ENCODE data around the gene EIF5A.
"Not testable (repeated sequence)": the region's sequence is repeated elsewhere in the genome, so short reads cannot be mapped to it uniquely, and the experiment has no call there.

EIF5A gene

DNA sequence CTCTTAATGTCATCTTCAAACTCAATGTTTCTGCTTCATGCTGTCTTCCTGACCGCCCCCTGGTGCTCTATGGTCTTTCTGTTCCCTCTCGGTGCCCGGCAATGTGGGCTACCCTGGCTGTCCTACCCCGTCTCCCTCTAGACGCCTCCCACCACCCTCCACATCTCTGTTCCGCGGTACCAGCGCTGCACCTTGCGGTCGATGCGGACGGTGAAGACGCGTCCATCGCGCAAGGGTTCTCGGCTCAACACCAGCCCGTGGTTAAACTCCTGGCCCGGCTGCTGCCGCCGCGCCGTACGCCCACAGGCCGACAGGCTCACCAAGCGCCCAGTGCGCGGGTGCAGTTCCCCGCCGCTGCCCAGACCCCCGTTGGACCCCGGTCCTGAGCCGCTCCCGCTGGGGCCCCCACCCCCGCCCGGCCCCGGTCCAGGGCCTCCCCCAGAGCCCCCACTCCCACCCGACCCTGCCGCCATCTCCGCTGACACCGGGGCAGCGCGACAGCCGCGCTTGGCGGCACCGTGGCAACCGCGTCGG lies 21.5 kb downstream of the EIF5A start, which contains the start of gene NEURL4:
TSS of gene NEURL4 (minus strand) at position 496 of the 534 bp plus-strand sequence. CDS start at position 473, 23 bp downstream.
- Mint-ChIP-seq H3K36me3 (peaks cover 2% of the 10 kb centered on the region), H3K4me1 (ENCODE audit: low read depth) (peaks cover 44% of the 10 kb centered on the region), H3K4me3 (peak within 1 kb of the TSS; percentile 94), H3K9me3 (ENCODE audit: low read depth) (no peaks in the 10 kb centered on the region), H3K27ac (peak within 1 kb of the TSS; percentile 96), H3K27me3 (no peaks in the 10 kb centered on the region)

DNA sequence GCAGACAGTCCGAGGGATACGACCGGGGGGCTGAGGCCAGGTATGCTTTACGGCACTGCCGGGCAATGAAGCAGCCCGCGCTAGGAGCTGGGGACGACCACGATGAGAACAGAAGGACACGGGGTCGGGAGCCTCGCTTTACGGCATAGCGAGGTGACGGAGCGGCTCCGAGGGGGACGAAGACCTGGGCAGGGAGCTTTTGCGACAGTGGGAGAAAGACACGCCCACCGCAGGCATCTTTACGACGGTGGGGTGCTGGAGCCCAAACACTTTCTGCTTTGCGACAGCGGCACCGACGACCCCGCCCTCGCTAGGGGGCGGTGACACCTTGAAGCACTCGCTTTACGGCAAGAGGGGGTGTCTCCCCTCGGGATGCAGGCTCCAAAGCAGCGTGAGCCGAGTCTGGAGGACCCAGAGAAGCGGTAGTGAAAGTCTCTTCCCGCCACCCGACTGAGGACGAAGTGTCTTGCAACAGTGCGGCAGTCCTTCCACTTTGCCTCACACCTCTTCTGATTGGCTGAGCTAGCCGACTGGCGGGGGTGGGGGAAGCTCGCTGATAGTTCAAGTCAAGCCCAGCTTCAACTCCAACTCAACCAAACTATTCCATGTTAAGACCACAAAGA lies 22.1 kb downstream of the EIF5A start:
- Mint-ChIP-seq H3K9me3 (ENCODE audit: low read depth) (no peaks in the 10 kb centered on the region), H3K4me1 (ENCODE audit: low read depth) (peaks cover 42% of the 10 kb centered on the region), H3K27ac (peak overlapping the region; percentile 96), H3K36me3 (peaks cover 2% of the 10 kb centered on the region), H3K27me3 (no peaks in the 10 kb centered on the region), H3K4me3 (peak overlapping the region; percentile 94)

DNA sequence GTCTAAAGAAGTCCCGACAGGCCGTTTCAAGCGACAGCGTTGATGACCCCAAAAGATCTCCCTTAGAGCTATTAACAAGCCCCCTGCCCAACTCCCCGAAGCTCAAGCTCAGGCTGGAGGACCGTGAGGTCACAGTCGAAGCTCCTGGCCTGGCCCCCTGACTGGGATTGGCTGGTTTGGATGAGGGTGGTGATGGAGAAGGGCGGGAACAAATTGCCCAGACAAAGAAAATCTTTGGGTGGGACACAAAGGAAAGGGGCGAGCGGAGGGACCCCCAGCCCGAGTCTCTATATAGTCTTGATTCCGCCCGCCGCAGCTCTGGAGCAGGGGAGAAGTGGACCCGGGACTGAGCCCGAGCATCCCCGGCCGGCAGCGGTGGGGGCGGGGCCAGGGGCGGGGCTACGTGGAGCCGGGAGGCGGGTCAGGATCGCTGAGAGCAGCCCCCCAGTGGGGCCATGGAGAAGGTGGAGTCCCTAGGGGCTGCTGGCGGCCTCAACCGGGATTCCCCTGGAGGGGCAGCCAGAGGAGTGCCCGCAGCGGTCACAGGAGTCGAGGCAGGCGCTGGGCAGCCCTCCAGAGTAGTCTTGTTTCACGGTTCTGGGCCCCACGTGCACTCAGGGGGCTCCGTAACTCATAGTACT lies 22.7 kb downstream of the EIF5A start:
- peaks cover 48% of the 10 kb centered on the region for H3K4me1 Mint-ChIP-seq (ENCODE audit: low read depth)
- peak overlapping the region; percentile 96 for H3K27ac Mint-ChIP-seq
- H3K9me3 Mint-ChIP-seq (ENCODE audit: low read depth): no peaks in the 10 kb centered on the region
- peak overlapping the region; percentile 94 for H3K4me3 Mint-ChIP-seq
- H3K27me3 Mint-ChIP-seq: no peaks in the 10 kb centered on the region
- peaks cover 2% of the 10 kb centered on the region for H3K36me3 Mint-ChIP-seq

DNA sequence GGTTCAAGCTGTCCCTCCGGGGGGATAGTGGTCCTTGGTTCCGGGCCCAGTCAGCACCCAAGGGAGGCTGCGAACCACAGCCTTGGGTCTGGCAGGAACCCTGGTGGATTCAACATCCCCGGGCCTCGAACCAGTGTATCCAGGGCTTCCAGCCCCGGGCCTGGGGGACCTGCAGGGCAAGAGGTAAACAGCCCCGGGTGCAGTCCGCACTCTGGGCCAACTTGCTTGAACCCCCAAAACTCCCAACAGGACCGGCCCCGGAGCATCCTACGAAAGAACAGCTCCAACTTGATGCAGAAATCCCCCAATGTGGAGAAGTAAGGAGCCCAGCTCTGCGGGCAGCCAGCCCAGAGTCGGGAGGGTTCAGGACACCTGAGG lies 23.2 kb downstream of the EIF5A start:
- Mint-ChIP-seq H3K4me1 (ENCODE audit: low read depth) (peaks cover 54% of the 10 kb centered on the region), H3K27ac (peak overlapping the region; percentile 96), H3K9me3 (ENCODE audit: low read depth) (no peaks in the 10 kb centered on the region), H3K4me3 (peak overlapping the region; percentile 94), H3K36me3 (peaks cover 2% of the 10 kb centered on the region), H3K27me3 (no peaks in the 10 kb centered on the region)

DNA sequence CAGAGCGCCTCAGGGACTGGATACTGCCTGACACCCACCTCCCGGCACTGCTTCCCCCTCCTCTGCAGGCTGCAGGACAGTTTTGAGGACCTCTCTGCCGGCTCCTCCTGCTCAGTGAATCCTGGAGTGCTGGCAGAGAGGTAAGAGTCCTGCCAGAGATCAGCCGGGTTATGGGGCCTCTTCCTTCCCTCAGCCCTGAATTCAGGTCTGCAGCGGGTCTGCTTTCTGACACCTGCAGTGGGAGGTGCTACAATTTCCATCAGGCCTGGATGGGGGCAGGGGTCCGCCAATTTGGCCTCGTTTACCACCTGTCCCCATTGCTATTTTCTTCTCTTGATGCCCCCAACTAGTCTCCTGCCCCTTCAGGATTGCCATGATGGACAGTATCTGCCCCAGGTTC lies 24.7 kb downstream of the EIF5A start:
- no peaks in the 10 kb centered on the region for H3K9me3 Mint-ChIP-seq (ENCODE audit: low read depth)
- H3K4me1 Mint-ChIP-seq (ENCODE audit: low read depth): peaks cover 63% of the 10 kb centered on the region

DNA sequence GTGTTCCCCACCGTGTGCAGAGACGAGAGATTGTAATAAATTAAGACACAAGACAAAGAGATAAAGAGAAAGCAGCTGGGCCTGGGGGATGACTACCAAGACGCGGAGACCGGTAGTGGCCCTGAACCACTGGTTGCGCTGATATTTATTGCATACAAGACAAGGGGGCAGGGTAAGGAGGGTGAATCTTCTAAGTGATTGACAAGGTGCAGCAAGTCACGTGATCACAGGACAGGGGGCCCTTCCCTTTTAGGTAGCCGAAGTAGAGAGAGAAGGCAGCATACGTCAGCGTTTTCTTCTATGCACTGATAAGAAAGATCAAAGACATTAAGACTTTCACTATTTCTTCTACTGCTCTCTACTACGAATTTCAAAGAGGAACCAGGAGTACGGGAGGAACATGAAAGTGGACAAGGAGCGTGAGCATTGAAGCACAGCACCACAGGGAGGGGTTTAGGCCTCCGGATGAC lies 25.2 kb downstream of the EIF5A start:
- H3K27ac Mint-ChIP-seq: peak overlapping the region; percentile 86
- not testable (repeated sequence) for H3K9me3 Mint-ChIP-seq (ENCODE audit: low read depth); H3K27me3 Mint-ChIP-seq; H3K36me3 Mint-ChIP-seq
- peak overlapping the region; percentile 68 for H3K4me3 Mint-ChIP-seq
- peaks cover 66% of the 10 kb centered on the region for H3K4me1 Mint-ChIP-seq (ENCODE audit: low read depth)

More for the DNA sequence above, 24.7 kb downstream of the EIF5A start:
- peak overlapping the region; percentile 86 for H3K27ac Mint-ChIP-seq
- H3K36me3 Mint-ChIP-seq: peaks cover 2% of the 10 kb centered on the region
- peak overlapping the region; percentile 68 for H3K4me3 Mint-ChIP-seq
- no peaks in the 10 kb centered on the region for H3K27me3 Mint-ChIP-seq

DNA sequence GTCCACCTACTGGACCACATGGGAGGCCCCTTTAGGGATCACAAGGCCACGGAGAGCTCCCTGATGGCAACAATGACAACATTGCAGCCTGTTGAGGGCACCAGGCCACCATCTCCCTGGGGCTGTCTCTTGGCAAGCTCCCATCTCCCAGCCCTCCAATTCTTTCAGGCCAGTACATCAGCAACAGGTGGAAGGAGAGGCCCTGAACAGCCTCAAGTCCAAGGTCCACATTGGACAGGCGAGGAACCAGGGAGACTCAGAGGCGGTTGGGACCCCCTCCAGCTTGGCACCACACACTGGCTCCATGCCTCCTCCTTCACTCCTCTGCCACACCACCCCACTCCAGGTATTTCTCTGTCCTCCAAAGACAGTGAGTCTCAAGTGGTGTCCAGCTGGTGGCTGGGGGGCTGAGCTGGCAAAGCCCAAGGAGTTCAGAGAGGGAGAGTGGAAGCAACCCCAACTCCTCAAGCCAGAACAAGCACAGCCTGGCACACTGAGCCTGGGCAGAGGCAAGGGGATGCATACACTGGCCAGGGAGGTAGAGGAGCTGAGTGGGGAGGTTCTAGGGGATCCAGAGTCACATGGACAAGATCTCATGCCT lies 27.6 kb downstream of the EIF5A start:
- peak overlapping the region; percentile 96 for H3K27ac Mint-ChIP-seq
- H3K4me3 Mint-ChIP-seq: peak overlapping the region; percentile 92
- H3K9me3 Mint-ChIP-seq (ENCODE audit: low read depth): no peaks in the 10 kb centered on the region
- H3K4me1 Mint-ChIP-seq (ENCODE audit: low read depth): peaks cover 58% of the 10 kb centered on the region
- peaks cover 3% of the 10 kb centered on the region for H3K36me3 Mint-ChIP-seq
- H3K27me3 Mint-ChIP-seq: no peaks in the 10 kb centered on the region

DNA sequence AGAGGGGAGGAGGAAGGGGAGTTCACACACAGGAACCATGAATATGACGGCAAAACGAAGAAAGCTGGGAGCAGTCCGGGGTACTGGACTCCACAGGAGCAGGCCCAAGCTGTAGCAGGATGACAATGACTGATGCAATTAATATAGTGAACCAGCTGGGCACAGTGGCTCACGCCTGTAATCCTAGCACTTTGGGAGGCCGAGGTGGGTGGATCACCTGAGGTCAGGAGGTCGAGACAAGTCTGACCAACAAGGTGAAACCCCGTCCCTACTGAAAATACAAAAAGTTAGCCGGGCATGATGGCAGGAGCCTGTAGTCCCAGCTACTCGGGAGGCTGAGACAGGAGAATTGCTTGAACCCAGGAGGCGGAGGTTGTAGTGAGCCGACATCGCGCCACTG lies 28.3 kb downstream of the EIF5A start:
- H3K27me3 Mint-ChIP-seq; H3K9me3 Mint-ChIP-seq (ENCODE audit: low read depth); H3K36me3 Mint-ChIP-seq: not testable (repeated sequence)
- Mint-ChIP-seq H3K27ac (peak overlapping the region; percentile 96), H3K4me1 (ENCODE audit: low read depth) (peaks cover 56% of the 10 kb centered on the region), H3K4me3 (peak overlapping the region; percentile 92)

DNA sequence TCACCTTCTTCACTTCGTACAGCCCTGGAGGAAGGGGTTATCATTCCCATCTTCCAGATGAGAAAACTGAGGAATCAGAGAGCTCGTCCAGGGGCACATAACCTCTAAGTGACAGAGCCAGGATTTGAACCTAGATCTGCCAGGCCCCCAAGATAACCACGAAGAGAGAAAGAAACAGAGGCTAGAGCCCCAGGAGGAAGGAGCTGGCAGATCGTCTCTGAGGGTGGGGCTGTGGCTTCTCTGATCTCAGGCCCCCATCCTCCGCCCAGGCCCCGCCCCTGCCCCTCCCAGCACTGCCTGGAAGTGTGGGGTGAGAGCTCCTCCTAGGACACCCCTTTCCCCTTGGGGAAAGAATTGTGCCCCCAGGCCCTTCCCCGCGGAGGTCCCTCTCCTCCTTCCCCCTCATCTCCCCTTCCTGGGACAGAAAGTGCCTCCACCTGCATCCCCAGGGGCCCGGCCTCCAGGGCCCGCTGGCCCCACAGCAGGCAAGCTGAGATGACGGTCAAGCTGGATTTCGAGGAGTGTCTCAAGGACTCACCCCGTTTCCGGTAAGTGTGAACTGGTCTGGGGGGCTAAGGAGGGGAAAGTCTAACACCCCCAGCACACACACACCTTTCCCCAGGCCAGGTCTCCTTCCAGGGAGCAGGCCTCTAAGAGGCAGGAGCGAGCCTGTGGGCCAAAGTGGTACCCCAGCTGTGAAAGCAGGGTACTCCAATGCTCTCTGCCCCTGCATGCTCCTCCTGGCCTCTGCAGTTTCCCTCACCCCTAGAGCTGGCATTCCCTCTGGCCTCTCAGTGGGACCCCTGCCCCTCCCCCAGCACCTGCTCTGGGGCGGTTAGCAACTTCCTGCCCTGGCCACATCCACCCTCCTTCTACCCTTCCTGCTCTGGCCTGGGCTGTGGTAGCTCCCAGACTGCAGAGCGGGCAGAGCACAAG lies 29.1 kb downstream of the EIF5A start, which contains the start of gene ACAP1:
TSS of gene ACAP1 (plus strand) at position 290 of the 936 bp plus-strand sequence. CDS start at position 496, 206 bp downstream.
- Mint-ChIP-seq H3K27ac (peak within 1 kb of the TSS; percentile 96), H3K4me3 (peak within 1 kb of the TSS; percentile 92), H3K27me3 (no peaks in the 10 kb centered on the region), H3K36me3 (peaks cover 5% of the 10 kb centered on the region), H3K9me3 (ENCODE audit: low read depth) (no peaks in the 10 kb centered on the region), H3K4me1 (ENCODE audit: low read depth) (peaks cover 57% of the 10 kb centered on the region)

DNA sequence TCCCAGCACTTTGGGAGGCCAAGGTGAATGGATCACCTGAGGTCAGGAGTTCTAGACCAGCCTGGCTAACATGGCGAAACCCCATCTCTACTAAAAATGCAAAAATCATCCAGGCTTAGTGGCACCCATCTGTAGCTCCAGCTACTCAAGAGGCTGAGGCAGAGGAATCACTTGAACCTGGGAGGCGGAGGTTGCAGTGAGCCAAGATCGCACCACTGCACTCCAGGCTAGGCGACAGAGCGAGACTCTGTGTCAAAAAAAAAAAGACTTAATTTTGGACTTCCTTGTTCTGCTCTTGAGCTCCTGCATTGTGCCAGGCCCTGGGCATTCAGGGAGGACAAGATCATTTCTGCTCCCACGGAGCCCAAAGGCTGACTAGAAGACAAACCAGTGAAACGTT lies 30.2 kb downstream of the EIF5A start:
- H3K4me1 Mint-ChIP-seq (ENCODE audit: low read depth): peaks cover 52% of the 10 kb centered on the region
- H3K9me3 Mint-ChIP-seq (ENCODE audit: low read depth); H3K27me3 Mint-ChIP-seq; H3K36me3 Mint-ChIP-seq: not testable (repeated sequence)
- peak overlapping the region; percentile 96 for H3K27ac Mint-ChIP-seq
- peak overlapping the region; percentile 92 for H3K4me3 Mint-ChIP-seq

DNA sequence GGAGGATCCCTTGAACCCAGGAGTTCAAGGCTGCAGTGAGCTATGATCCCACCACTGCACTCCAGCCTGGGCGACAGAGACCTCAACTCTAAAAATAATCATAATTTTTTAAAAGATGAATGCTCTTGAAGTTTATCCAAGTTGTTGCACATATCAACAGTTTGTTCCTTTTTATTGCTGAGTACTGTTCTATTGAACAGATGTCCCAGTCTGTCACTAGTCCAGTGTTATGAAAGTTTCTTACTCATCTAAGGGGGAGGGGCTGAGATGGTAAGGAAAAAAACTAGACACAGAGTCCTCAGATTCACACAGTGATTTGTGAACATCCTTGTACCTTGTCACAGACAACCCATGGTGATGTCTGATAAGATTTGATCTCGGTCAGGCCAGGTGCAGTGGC lies 32.8 kb downstream of the EIF5A start:
- H3K4me1 Mint-ChIP-seq (ENCODE audit: low read depth): peaks cover 40% of the 10 kb centered on the region
- H3K27ac Mint-ChIP-seq: peak overlapping the region; percentile 58
- H3K9me3 Mint-ChIP-seq (ENCODE audit: low read depth): no peaks in the 10 kb centered on the region
- H3K36me3 Mint-ChIP-seq: peaks cover 6% of the 10 kb centered on the region
- H3K4me3 Mint-ChIP-seq: no peak overlapping the region
- H3K27me3 Mint-ChIP-seq: no peaks in the 10 kb centered on the region

DNA sequence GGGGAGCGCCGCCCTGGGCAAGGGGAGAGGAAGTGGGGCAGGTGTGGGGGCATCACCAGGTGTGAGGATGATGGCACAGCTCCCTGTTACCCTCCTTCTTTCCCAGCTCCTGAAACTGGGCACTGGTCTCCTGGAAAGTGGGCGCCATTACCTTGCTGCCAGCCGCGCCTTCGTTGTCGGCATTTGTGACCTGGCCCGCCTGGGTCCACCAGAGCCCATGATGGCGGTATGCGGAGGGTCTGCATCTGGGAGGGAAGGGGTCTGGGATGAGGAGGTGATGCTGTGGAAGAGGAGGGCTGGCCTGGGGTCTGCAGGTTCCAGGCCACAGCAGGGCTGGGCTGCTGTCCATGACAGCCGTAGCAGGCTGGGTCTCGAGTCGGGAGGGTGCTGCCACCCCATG lies 34.4 kb downstream of the EIF5A start:
- peak overlapping the region; percentile 22 for H3K27ac Mint-ChIP-seq
- no peaks in the 10 kb centered on the region for H3K27me3 Mint-ChIP-seq
- no peak overlapping the region for H3K4me3 Mint-ChIP-seq
- H3K36me3 Mint-ChIP-seq: peaks cover 6% of the 10 kb centered on the region
- H3K9me3 Mint-ChIP-seq (ENCODE audit: low read depth): no peaks in the 10 kb centered on the region
- peaks cover 28% of the 10 kb centered on the region for H3K4me1 Mint-ChIP-seq (ENCODE audit: low read depth)

DNA sequence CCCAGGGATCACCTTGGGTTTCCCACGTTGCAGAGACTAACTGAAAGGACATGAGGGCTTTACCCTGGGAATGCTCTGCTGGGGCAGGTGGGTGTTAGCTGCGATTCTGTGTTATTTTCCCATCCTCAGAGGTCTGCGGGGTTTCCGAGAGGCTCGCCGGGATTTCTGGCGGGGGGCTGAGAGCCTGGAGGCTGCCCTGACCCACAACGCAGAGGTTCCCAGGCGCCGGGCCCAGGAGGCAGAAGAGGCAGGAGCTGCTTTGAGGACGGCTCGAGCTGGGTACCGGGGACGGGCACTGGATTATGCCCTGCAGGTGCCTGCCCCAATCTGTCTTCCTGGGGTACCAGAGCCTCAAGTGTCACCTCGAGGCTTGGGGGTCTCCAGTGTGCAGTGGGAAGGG lies 35.8 kb downstream of the EIF5A start:
- Mint-ChIP-seq H3K27me3 (no peaks in the 10 kb centered on the region), H3K4me1 (ENCODE audit: low read depth) (peaks cover 17% of the 10 kb centered on the region), H3K4me3 (no peak overlapping the region), H3K27ac (peak overlapping the region; percentile 84), H3K9me3 (ENCODE audit: low read depth) (no peaks in the 10 kb centered on the region), H3K36me3 (peaks cover 6% of the 10 kb centered on the region)
